K562 (cell line): ENCODE data around the gene METRN. TPM values are rescaled to one million over a fixed set of nuclear protein-coding genes. Genes with fewer than 3 reads are reported as not detected.

Source experiments
- ARID2 ChIP-seq: fragments of 450-650 bp; IDR thresholded peaks from 2 replicates; pipeline ENCODE4 v1.6.1; 2017; ENCODE audit warnings: antibody characterized with exemption, mild to moderate bottlenecking
- BCOR ChIP-seq: fragments of 450-650 bp; IDR thresholded peaks from 2 replicates; pipeline ENCODE4 v1.6.1; 2016
- CBX1 ChIP-seq: sonication (generic); IDR thresholded peaks from 2 replicates; pipeline ENCODE4 v1.6.1; 2016; ENCODE audit warnings: antibody characterized with exemption, low read depth, mild to moderate bottlenecking
- CBX5 ChIP-seq: IDR thresholded peaks from 2 replicates; pipeline ENCODE4 v1.6.1; 2014; ENCODE audit warnings: low read depth, borderline replicate concordance
- CHCHD3 ChIP-seq: fragments of 250-450 bp; sonication (Bioruptor Pico); IDR thresholded peaks from 2 replicates; pipeline ENCODE4 v2.1.2; 2022; ENCODE audit warnings: mild to moderate bottlenecking
- E2F4 ChIP-seq: sonication (generic); formaldehyde crosslinking; IDR thresholded peaks from 2 replicates; pipeline ENCODE4 v1.8.0; 2022; ENCODE audit warnings: mild to moderate bottlenecking, low read depth, missing genetic modification reagents
- FOSL1 ChIP-seq: fragments of 200-800 bp; sonication (Bioruptor generic); conservative IDR thresholded peaks from 2 replicates; pipeline ENCODE4 v1.6.1; 2016; ENCODE audit warnings: missing genetic modification characterization, missing compliant biosample characterization
- FOXA3 ChIP-seq, 2 experiments: fragments of 450-650 bp in 1 of 2; sonication (generic) in 1 of 2; formaldehyde crosslinking; IDR thresholded peaks in 1 of 2; conservative IDR thresholded peaks in 1 of 2; 2 replicates each; pipeline versions ENCODE4 v1.4.0 to v1.8.0; 2020 to 2022; ENCODE audit warnings: mild to moderate bottlenecking in 2 of 2, missing genetic modification reagents in 1 of 2
- GTF2B ChIP-seq: IDR thresholded peaks from 2 replicates; pipeline ENCODE4 v1.6.1; 2011; ENCODE audit not compliant: insufficient read length; ENCODE audit errors: extremely low read depth
- KDM1A ChIP-seq, 2 experiments: fragments of 450-650 bp; IDR thresholded peaks; 2 replicates each; pipeline ENCODE4 v1.6.1; 2016; ENCODE audit warnings: mild to moderate bottlenecking in 2 of 2
- LCOR ChIP-seq: sonication (generic); formaldehyde crosslinking; IDR thresholded peaks from 2 replicates; pipeline ENCODE4 v1.8.0; 2022; ENCODE audit warnings: mild to moderate bottlenecking, missing genetic modification reagents
- RBM15 ChIP-seq: fragments of 200-400 bp; formaldehyde crosslinking; IDR thresholded peaks from 2 replicates; pipeline ENCODE4 v1.6.1; 2018; ENCODE audit warnings: mild to moderate bottlenecking, low read length, moderate library complexity; ENCODE audit not compliant: insufficient read depth
- RCOR1 ChIP-seq, 2 experiments: IDR thresholded peaks; 2 replicates each; pipeline ENCODE4 v1.6.1; 2012; ENCODE audit warnings: low read depth in 2 of 2, low read length in 2 of 2, borderline replicate concordance in 1 of 2, improper control_type of control experiment in 1 of 2
- SRSF7 ChIP-seq: fragments of 200-400 bp; formaldehyde crosslinking; optimal IDR thresholded peaks from 2 replicates; pipeline ENCODE3; 2017; ENCODE audit warnings: mild to moderate bottlenecking, low read depth, low read length
- TFAM ChIP-seq: fragments of 250-450 bp; sonication (Bioruptor Pico); conservative IDR thresholded peaks from 2 replicates; pipeline ENCODE4 v1.5.0; 2021; ENCODE audit warnings: mild to moderate bottlenecking, moderate library complexity
- TSHZ1 ChIP-seq: fragments of 250-450 bp; sonication (Bioruptor Pico); IDR thresholded peaks from 2 replicates; pipeline ENCODE4 v1.4.0; 2020; ENCODE audit warnings: mild to moderate bottlenecking, moderate library complexity
- polyA plus RNA-seq, 8 experiments: library from polyadenylated mRNA; depleted of rRNA in 4 of 8; stranded (reverse) in 5 of 8; unstranded in 3 of 8; fragments of >200 nt; fragmentation: Nextera tagmentation in 2 of 8; fragmentation: Illumina TruSeq in 1 of 8; extraction: Ambion mirVana in 2 of 8; extraction: Trizol in 1 of 8; gene quantifications; 2 replicates each; pipeline versions ENCODE4 v1.2.1 to v1.2.3, GENCODE V29; 2011 to 2014; ENCODE audit warnings: inconsistent platforms in 1 of 8, missing spikeins in 1 of 8
- total RNA-seq, 7 experiments: library from RNA; depleted of rRNA in 6 of 7; stranded (reverse); fragments of >200 nt in 6 of 7; fragmentation: Illumina TruSeq in 2 of 7; extraction: Trizol in 2 of 7; gene quantifications; 2 replicates each; pipeline versions ENCODE4 v1.2.1 to v1.2.3, GENCODE V29; 2011 to 2021; ENCODE audit warnings: low replicate concordance in 1 of 7
- TF ChIP-seq, protein P1 (sequence below): sonication (generic); formaldehyde crosslinking; IDR thresholded peaks from 2 replicates; pipeline ENCODE4 v1.9.0; 2022; ENCODE audit warnings: mild to moderate bottlenecking, missing genetic modification reagents
- TF ChIP-seq, protein P2 (sequence below), 2 experiments: fragments of 450-650 bp in 1 of 2; sonication (generic) in 1 of 2; formaldehyde crosslinking; conservative IDR thresholded peaks; 2 replicates each; pipeline versions ENCODE4 v1.4.0 to v1.8.1; 2020 to 2022; ENCODE audit warnings: mild to moderate bottlenecking in 1 of 2, missing genetic modification reagents in 1 of 2
- TF ChIP-seq, protein P3 (sequence below): sonication (generic); formaldehyde crosslinking; IDR thresholded peaks from 2 replicates; pipeline ENCODE4 v1.8.1; 2023; ENCODE audit warnings: mild to moderate bottlenecking, missing genetic modification reagents

METRN gene
- total and polyA plus RNA-seq, 9 of the 15 experiments (the other 6 are each of a cell fraction or from before 2014, with no cell fraction given), result 0.20 to 89.8 (median 15.4) TPM

GRCh38 chr16:722835-723633 is 8.1 kb downstream of the METRN start (continued):
- TF ChIP-seq KDM1A (IDR thresholded peaks at IDR 0.05) (peak in 1 of 2 experiments; percentile 71; a peak in 1 of 4 replicates), BCOR (peak; percentile 74; the same call in 1 of the 2 replicates), FOSL1 (tag) (no peak), TFAM (no peak), E2F4 (CRISPR knock-in tag) (no peak), CBX1 (peak; percentile 39; the same call in 1 of the 2 replicates), SRSF7 (no peak), GTF2B (no peak), ARID2 (no peak), RBM15 (no peak), FOXA3 (CRISPR knock-in tag; conservative IDR thresholded peaks at IDR 0.05 in 1 of 2, IDR thresholded peaks at IDR 0.05 in 1 of 2) (no peak), CHCHD3 (no peak), CBX5 (no peak), TSHZ1 (CRISPR knock-in tag) (no peak), RCOR1 (IDR thresholded peaks at IDR 0.05; ENCODE audit: borderline replicate concordance in 1 of 2, low read depth in 2 of 2, low read length in 2 of 2) (peak in 1 of 2 experiments; percentile 9; a peak in 1 of 4 replicates), LCOR (CRISPR knock-in tag) (no peak)
- TF ChIP-seq, protein P1, sequence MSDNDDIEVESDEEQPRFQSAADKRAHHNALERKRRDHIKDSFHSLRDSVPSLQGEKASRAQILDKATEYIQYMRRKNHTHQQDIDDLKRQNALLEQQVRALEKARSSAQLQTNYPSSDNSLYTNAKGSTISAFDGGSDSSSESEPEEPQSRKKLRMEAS (CRISPR knock-in tag), result 0 out of 2 replicates have a peak, but pooled peaks have one; percentile 23
- TF ChIP-seq, protein P2, sequence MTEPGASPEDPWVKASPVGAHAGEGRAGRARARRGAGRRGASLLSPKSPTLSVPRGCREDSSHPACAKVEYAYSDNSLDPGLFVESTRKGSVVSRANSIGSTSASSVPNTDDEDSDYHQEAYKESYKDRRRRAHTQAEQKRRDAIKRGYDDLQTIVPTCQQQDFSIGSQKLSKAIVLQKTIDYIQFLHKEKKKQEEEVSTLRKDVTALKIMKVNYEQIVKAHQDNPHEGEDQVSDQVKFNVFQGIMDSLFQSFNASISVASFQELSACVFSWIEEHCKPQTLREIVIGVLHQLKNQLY (CRISPR knock-in tag; conservative IDR thresholded peaks at IDR 0.05), result no peak
- TF ChIP-seq, protein P3, sequence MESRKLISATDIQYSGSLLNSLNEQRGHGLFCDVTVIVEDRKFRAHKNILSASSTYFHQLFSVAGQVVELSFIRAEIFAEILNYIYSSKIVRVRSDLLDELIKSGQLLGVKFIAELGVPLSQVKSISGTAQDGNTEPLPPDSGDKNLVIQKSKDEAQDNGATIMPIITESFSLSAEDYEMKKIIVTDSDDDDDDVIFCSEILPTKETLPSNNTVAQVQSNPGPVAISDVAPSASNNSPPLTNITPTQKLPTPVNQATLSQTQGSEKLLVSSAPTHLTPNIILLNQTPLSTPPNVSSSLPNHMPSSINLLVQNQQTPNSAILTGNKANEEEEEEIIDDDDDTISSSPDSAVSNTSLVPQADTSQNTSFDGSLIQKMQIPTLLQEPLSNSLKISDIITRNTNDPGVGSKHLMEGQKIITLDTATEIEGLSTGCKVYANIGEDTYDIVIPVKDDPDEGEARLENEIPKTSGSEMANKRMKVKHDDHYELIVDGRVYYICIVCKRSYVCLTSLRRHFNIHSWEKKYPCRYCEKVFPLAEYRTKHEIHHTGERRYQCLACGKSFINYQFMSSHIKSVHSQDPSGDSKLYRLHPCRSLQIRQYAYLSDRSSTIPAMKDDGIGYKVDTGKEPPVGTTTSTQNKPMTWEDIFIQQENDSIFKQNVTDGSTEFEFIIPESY (CRISPR knock-in tag), result peak; percentile 62
